DOHH2 (cell line): ENCODE data around the gene ENTPD1.

ENCODE experiments used
- H3F3A ChIP-seq: fragments of 200-600 bp; sonication (generic), shearing (Covaris generic); 2 replicates; pipeline ENCODE4 v1.6.0; 2016; ENCODE audit warnings: antibody characterized with exemption, mild to moderate bottlenecking; ENCODE audit not compliant: control insufficient read depth, insufficient read depth
- H3K27ac ChIP-seq: fragments of 200-600 bp; sonication (generic); 2 replicates; pipeline ENCODE4 v1.5.1; 2014; ENCODE audit warnings: low read depth, mild to moderate bottlenecking, low read length, moderate library complexity
- H3K27me3 ChIP-seq: fragments of 200-600 bp; sonication (generic); 2 replicates; pipeline ENCODE4 v1.6.1; 2014; ENCODE audit warnings: mild to moderate bottlenecking, low read length, mixed read lengths; ENCODE audit not compliant: control insufficient read depth
- H3K36me3 ChIP-seq: fragments of 200-600 bp; sonication (generic); 2 replicates; pipeline ENCODE4 v1.6.1; 2014; ENCODE audit warnings: mild to moderate bottlenecking, low read length, moderate library complexity, mixed read lengths; ENCODE audit not compliant: control insufficient read depth
- H3K4me1 ChIP-seq: fragments of 200-600 bp; sonication (generic); 2 replicates; pipeline ENCODE4 v1.6.1; 2014; ENCODE audit warnings: mild to moderate bottlenecking, low read length, mixed read lengths; ENCODE audit not compliant: control insufficient read depth
- H3K4me2 ChIP-seq: fragments of 200-600 bp; sonication (generic); 2 replicates; pipeline ENCODE4 v1.6.0; 2014; ENCODE audit warnings: mild to moderate bottlenecking, low read length, moderate library complexity
- H3K4me3 ChIP-seq: fragments of 200-600 bp; sonication (generic); 2 replicates; pipeline ENCODE4 v1.5.1; 2014; ENCODE audit warnings: mild to moderate bottlenecking, low read length, mixed read lengths
- H3K79me2 ChIP-seq: fragments of 200-600 bp; sonication (generic); 2 replicates; pipeline ENCODE4 v1.6.1; 2014; ENCODE audit warnings: mild to moderate bottlenecking, low read length, mixed read lengths; ENCODE audit not compliant: control insufficient read depth
- H3K9me2 ChIP-seq: fragments of 200-600 bp; sonication (generic); replicated peaks from 2 replicates; pipeline ENCODE4 v1.6.1; 2014; ENCODE audit warnings: mild to moderate bottlenecking, low read length, mixed read lengths; ENCODE audit not compliant: control insufficient read depth
- H3K9me3 ChIP-seq: fragments of 200-600 bp; sonication (generic); 2 replicates; pipeline ENCODE4 v1.6.1; 2014; ENCODE audit warnings: antibody characterized with exemption, low read length, mixed read lengths; ENCODE audit not compliant: control insufficient read depth, insufficient read depth
- H4K20me1 ChIP-seq: fragments of 200-600 bp; sonication (generic); 2 replicates; pipeline ENCODE4 v1.6.0; 2014; ENCODE audit warnings: low read depth, mild to moderate bottlenecking, antibody characterized with exemption, low read length, moderate library complexity; ENCODE audit not compliant: control insufficient read depth, insufficient read depth
- EZH2phosphoT487 ChIP-seq: fragments of 200-600 bp; sonication (generic); IDR thresholded peaks from 2 replicates; pipeline ENCODE4 v1.6.1; 2017; ENCODE audit warnings: borderline replicate concordance, mild to moderate bottlenecking, antibody characterized with exemption, low read length, moderate library complexity, mixed read lengths
- TF ChIP-seq, protein P1 (sequence below): fragments of 200-600 bp; sonication (generic); IDR thresholded peaks from one replicate; pipeline ENCODE4 v1.5.1; 2014; ENCODE audit warnings: antibody characterized with exemption, mild to moderate bottlenecking, low read depth, low read length; ENCODE audit not compliant: poor library complexity, severe bottlenecking

The ENTPD1 gene

DNA sequence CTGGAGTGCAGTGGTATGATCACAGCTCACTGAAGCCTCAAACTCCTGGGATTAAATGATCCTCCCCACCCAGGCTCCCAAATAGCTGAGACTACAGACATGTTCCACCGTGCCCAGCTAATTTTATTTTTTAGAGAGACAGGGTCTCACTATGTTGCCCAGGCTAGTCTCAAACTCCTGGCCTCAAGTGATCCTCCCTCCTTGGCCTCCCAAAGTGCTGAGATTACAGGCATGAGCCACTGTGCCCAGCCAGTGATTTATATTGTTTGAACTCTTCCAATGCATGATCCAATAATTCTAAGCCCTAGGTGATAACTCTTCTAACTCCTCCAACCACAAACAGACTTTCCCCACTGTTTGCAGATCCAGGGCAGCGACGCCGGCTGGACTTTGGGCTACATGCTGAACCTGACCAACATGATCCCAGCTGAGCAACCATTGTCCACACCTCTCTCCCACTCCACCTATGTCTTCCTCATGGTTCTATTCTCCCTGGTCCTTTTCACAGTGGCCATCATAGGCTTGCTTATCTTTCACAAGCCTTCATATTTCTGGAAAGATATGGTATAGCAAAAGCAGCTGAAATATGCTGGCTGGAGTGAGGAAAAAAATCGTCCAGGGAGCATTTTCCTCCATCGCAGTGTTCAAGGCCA, 110.0 kb downstream of the ENTPD1 start:
- H3K4me2 ChIP-seq = no peak overlapping the region
- H3K9me2 ChIP-seq = no peaks in the 10 kb centered on the region
- TF ChIP-seq, protein P1, sequence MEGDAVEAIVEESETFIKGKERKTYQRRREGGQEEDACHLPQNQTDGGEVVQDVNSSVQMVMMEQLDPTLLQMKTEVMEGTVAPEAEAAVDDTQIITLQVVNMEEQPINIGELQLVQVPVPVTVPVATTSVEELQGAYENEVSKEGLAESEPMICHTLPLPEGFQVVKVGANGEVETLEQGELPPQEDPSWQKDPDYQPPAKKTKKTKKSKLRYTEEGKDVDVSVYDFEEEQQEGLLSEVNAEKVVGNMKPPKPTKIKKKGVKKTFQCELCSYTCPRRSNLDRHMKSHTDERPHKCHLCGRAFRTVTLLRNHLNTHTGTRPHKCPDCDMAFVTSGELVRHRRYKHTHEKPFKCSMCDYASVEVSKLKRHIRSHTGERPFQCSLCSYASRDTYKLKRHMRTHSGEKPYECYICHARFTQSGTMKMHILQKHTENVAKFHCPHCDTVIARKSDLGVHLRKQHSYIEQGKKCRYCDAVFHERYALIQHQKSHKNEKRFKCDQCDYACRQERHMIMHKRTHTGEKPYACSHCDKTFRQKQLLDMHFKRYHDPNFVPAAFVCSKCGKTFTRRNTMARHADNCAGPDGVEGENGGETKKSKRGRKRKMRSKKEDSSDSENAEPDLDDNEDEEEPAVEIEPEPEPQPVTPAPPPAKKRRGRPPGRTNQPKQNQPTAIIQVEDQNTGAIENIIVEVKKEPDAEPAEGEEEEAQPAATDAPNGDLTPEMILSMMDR = no peak
- TF ChIP-seq EZH2phosphoT487 = no peak
- no peak overlapping the region for H3K4me3 ChIP-seq
- no peaks in the 10 kb centered on the region for H3K27me3 ChIP-seq
- no peaks in the 10 kb centered on the region for H3K9me3 ChIP-seq
- no peak overlapping the region for H3K27ac ChIP-seq
- H3K36me3 ChIP-seq = no peaks in the 10 kb centered on the region
- no peaks in the 10 kb centered on the region for H3K79me2 ChIP-seq
- peaks cover 12% of the 10 kb centered on the region for H3K4me1 ChIP-seq
- H4K20me1 ChIP-seq = no peaks in the 10 kb centered on the region
- no peaks in the 10 kb centered on the region for H3F3A ChIP-seq

DNA sequence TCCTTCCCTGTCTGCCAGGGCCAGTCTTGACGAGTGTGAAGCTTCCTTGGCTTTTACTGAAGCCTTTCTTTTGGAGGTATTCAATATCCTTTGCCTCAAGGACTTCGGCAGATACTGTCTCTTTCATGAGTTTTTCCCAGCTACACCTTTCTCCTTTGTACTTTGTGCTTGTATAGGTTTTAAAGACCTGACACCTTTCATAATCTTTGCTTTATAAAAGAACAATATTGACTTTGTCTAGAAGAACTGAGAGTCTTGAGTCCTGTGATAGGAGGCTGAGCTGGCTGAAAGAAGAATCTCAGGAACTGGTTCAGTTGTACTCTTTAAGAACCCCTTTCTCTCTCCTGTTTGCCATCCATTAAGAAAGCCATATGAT, 110.5 kb downstream of the ENTPD1 start:
- Histone ChIP-seq H3K79me2 (no peaks in the 10 kb centered on the region), H3K27ac (no peak overlapping the region), H3K27me3 (no peaks in the 10 kb centered on the region), H3K4me1 (peaks cover 12% of the 10 kb centered on the region), H4K20me1 (no peaks in the 10 kb centered on the region), H3K4me3 (no peak overlapping the region), H3K36me3 (no peaks in the 10 kb centered on the region), H3K9me3 (no peaks in the 10 kb centered on the region), H3K4me2 (no peak overlapping the region), H3K9me2 (no peaks in the 10 kb centered on the region), H3F3A (no peaks in the 10 kb centered on the region)
- TF ChIP-seq, protein P1 = no peak

DNA sequence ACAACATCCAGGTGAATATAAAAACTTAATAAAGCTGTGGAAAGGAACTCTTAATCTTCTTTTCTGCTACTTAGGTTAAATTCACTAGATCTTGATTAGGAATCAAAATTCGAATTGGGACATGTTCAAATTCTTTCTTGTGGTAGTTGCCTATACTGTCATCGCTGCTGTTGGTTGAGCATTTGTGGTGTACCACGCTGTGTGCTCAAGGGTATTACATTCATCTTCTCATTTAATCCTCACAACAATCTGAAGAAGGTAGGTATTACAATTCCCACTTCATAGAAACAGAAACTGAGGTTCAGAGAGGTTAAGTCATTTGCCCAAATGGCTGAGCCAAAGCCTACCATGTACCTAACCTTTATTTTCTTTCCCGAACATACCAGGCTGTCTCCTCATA, 111.9 kb downstream of the ENTPD1 start:
- Histone ChIP-seq H3K27me3 (no peaks in the 10 kb centered on the region), H3K9me3 (no peaks in the 10 kb centered on the region), H3K4me1 (peaks cover 12% of the 10 kb centered on the region), H3K36me3 (no peaks in the 10 kb centered on the region), H3F3A (no peaks in the 10 kb centered on the region), H3K79me2 (no peaks in the 10 kb centered on the region), H3K4me2 (no peak overlapping the region), H3K27ac (no peak overlapping the region), H3K9me2 (no peaks in the 10 kb centered on the region), H4K20me1 (no peaks in the 10 kb centered on the region), H3K4me3 (no peak overlapping the region)
- no peak for TF ChIP-seq EZH2phosphoT487
- TF ChIP-seq, protein P1 = no peak
